HG02759 (cell line): ENCODE data around the gene GFRA1.

Source experiments
- ATAC-seq: cut with Tn5 transposase; IDR thresholded peaks from one replicate; pipeline ENCODE4 v1.9.1; 2021; ENCODE audit warnings: mild to moderate bottlenecking, moderate library complexity; ENCODE audit not compliant: unreplicated experiment

GFRA1 gene

GRCh38 chr10:116241085-116241484 is 31.9 kb downstream of the GFRA1 start:
- no peak for ATAC-seq

DNA sequence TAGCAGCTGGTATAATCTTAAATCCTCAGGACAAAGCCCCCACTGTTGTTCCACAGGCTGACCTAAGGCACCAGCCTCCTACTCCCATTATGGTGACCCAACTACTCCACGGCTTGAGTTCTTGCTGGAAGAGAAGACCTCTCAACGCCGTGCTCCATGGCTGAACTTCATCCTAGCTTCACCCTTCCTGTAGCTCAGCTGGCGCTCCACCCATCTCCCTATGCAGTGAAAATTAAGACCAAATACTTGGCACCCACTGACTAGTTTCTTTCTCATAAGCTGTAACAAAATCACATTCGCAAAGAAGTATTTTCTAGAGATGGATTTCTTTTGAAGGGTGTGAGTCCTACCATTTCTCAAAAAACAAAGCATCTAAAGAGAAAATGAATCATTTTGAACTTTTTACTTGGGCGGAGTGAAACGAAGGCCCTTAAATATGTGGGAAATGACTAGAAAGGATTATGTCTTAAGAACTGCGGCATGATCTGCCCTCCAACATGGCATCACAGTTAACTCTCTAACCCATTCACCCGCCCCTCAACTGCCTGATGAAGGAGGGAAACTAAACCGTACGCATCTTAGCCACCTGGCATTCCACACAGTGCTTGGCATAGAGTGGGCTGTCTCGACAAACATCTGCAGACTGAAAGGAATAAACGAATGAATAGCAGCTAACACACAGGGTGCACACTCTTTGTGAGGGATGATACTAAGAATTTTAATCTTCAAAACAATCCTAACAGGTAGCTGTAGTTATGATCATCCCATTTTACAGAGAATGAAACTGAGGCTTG is 32.7 kb downstream of the GFRA1 start:
- ATAC-seq, result no peak

DNA sequence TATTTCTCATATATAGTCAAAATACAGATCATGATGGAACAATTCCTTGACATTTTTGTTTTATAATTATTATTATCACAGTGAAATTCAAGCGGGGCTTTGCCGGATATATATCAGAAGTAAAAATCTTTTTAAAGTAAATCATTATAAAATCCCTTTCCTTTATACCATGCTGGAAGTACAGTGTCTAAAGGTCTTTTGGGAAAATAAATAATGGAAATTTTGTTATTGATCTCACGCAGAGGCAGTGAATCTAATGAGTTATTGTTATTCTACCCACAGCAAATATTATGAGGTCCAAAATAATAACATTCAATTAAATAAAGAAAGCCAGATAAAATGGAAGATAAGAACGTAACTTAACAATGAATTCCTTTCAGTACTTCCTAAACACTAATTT is 33.8 kb downstream of the GFRA1 start:
- no peak for ATAC-seq

DNA sequence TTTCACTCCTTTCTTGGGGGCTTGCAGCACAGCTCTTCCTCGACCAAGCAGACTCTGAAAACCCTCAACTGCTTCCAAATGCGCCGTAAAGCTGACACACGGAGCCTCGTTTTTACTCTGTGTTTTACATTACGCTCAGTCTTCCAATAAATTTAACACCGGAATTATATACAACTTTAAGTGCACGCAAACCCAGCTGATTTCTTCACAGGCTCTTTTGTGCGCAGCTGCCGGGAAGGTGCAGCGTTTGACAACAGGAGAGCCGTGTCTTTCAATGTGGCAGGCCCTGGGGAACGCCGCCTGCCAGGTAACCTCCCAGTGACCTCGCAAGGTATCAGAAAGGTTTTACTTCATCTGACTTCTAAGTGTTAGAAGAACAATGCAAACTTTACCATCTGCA is 35.0 kb downstream of the GFRA1 start:
- ATAC-seq, result no peak

- no peak for ATAC-seq
Measured at GRCh38 chr10:116237260-116237659, 35.7 kb downstream of the GFRA1 start.

- no peak for ATAC-seq
Measured at GRCh38 chr10:116233230-116233629, 39.8 kb downstream of the GFRA1 start.

DNA sequence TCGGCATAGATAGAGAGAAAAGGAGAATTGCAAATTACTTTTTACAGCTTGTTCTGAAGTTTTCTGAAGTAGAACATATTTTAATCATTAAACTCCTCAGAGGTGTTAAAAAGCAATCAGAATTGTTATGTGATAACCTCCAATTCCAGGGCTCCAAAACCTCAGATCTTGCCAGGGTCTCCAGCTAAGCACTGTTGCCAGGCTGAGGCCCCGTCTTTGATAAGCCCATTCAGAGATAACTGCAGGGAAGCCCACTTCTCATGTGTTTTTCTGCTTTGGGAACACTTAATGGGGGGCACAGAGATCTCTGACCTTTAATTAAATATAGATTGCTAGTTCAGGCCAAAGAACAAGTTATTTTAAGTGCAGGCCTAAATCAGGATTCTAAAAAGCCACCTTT is 40.4 kb downstream of the GFRA1 start:
- no peak for ATAC-seq

GRCh38 chr10:116226766-116227165 is 46.2 kb downstream of the GFRA1 start:
- ATAC-seq, result no peak

GRCh38 chr10:116226053-116226452 is 47.0 kb downstream of the GFRA1 start:
- no peak for ATAC-seq

- ATAC-seq, result no peak
Measured at GRCh38 chr10:116223289-116223688, 49.7 kb downstream of the GFRA1 start.

GRCh38 chr10:116221053-116221452 is 52.0 kb downstream of the GFRA1 start:
- no peak for ATAC-seq

GRCh38 chr10:116216676-116217075 is 56.3 kb downstream of the GFRA1 start:
- no peak for ATAC-seq

DNA sequence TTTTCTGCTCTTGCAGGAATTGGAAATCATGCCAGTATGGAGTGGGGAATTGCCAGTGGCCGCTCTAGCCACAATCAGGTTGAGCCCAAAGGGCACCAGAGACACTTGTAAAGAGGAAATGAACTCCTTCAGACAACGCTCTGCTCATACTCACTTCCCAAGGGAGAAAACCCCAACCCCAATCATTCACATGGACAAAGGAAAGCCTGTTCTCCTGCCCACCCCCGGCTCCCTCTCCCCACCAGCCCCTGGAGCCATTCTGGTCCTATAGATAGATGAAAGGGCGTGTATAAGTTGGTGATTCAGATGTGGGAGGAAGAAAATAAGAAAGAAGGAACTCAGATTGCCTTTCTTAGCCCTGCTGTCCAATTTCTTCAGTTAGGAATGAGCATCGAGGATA is 57.4 kb downstream of the GFRA1 start:
- no peak for ATAC-seq

GRCh38 chr10:116211682-116212081 is 61.3 kb downstream of the GFRA1 start:
- ATAC-seq, result no peak

GRCh38 chr10:116210588-116211346 is 62.2 kb downstream of the GFRA1 start:
- ATAC-seq, result no peak

DNA sequence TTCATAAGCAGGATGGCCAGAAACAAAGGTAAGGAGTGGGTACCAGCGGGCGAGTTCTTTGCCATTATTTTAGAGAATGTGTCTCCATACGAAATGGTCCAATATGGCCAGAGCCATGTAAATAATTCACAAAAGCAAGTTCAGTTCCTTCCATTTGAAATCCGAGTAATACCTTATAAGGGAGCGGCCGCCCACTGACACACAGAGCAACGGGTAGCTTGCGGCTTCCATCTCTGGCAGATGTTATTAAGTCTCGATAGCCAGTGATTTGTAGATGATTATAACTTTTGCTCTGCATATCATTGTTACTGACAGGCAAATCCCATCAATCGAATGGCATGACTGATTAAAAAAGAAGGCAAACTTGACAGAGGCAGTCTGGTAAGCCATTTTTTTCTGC is 63.2 kb downstream of the GFRA1 start:
- ATAC-seq, result no peak

- no peak for ATAC-seq
Measured at GRCh38 chr10:116208956-116209567, 63.9 kb downstream of the GFRA1 start.

DNA sequence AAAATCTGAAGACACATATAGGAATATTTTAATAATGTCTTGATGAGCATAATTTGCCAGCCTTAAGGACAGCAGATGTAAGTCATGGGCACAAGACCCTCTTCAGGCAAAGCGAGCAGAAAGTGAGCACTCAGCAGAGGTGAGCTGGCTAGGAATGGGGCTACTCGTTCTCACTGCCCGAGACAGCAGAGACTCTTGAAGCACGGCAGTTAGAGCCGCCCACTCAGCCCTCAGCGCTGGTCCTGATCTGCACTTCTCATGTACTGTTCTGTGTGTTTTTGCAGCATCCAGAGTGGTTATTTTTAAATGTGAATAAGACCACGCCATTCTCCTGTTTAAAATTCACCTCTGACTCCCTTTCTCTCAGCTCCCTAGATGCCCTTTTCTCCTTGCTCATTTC is 65.3 kb downstream of the GFRA1 start:
- ATAC-seq, result no peak

- ATAC-seq, result no peak
Measured at GRCh38 chr10:116203661-116204060, 69.3 kb downstream of the GFRA1 start.

DNA sequence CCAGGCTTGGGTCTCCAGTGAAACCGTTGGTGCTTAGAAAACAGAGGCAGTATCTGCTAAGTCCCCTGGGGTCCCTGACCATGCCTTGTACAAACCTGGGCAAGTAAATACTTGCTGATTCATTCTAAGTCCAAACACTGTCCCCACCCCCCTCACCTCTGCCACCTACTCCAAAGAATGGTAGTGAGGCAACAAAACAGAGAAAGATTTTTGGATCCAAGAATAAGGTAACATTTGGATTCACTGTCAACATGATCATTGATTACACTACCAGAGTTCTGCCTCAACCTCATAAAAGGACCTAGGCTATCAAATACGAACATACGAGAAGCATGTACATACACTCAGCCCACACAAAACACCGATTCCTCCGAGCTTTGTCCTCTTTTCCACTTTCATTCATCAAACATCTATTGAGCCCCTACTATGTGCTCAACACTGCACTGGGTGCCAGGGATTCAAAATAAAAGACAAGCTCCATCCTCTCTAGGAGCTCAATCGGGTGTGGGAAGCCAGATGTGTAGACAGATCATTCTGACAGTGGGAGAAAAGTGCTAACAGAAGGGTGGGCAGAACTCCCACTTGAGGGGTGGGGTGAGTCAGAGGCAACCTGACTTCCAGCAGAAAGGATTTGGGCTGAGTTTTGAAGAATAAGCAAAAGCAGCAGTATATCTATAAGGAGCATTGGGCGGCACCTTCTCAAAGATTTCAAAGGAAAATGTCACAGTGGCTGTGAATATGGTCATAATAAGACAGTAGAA is 71.2 kb downstream of the GFRA1 start:
- ATAC-seq, result no peak

DNA sequence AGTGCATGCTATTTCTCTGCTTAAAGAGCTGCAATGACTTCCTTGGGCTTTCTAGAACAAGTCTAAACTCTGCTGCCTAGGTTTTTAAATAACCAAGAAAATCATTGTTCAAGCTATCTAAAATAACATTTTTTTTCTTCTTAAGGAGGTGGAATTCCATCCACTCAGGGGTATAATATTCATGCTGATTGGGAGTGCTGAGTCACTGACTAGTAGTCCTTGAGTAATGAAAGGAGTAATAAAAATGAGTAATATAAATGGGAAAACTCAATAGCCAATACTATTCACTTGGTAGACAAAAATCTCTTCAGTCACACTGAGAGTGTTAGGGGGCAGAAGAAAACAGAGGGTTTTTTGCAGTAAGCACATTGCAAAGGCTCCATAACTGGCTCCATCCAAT is 72.0 kb downstream of the GFRA1 start:
- ATAC-seq, result no peak
